ENCODE data around the gene HNRNPC.

DNA sequence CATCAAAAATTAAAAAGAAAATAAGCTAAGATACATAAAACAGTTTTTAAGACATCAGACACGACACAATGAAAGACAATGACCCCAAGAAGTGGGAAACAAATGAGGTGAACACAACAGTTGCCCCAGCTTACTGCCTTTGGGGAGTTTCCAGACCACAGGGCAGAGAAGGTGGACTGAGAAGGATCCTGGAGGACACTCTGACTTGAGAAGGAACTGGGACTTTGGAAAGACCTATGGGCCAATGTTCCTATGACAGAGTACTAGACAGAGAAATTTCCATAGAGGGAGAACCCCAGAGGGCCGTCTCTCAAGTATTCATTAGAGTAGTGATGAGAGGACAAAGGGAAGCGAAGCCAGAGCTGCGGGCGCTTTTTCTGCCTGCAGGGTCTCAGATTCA is 107.2 kb downstream of the HNRNPC start:
- TF ChIP-seq, protein P1, sequence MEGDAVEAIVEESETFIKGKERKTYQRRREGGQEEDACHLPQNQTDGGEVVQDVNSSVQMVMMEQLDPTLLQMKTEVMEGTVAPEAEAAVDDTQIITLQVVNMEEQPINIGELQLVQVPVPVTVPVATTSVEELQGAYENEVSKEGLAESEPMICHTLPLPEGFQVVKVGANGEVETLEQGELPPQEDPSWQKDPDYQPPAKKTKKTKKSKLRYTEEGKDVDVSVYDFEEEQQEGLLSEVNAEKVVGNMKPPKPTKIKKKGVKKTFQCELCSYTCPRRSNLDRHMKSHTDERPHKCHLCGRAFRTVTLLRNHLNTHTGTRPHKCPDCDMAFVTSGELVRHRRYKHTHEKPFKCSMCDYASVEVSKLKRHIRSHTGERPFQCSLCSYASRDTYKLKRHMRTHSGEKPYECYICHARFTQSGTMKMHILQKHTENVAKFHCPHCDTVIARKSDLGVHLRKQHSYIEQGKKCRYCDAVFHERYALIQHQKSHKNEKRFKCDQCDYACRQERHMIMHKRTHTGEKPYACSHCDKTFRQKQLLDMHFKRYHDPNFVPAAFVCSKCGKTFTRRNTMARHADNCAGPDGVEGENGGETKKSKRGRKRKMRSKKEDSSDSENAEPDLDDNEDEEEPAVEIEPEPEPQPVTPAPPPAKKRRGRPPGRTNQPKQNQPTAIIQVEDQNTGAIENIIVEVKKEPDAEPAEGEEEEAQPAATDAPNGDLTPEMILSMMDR (IDR thresholded peaks at IDR 0.05), result no peak
- TF ChIP-seq ZFX (IDR thresholded peaks at IDR 0.05; ENCODE audit: borderline replicate concordance), result no peak

Data from 22Rv1 (cell line).